Neuronal stem cell (in vitro differentiated cells): ENCODE results near the gene NEGR1.

Source experiments
- DNase-seq: peaks from one replicate; pipeline ENCODE4 v3.0.0-alpha.2; 2013; ENCODE audit warnings: low spot score
- H2AFZ ChIP-seq: one replicate; pipeline ENCODE4 v1.6.1; 2013; ENCODE audit warnings: mild to moderate bottlenecking, low read length, inconsistent platforms
- H2AK5ac ChIP-seq: 2 replicates; pipeline ENCODE4 v1.6.1; 2013; ENCODE audit warnings: low read depth, mild to moderate bottlenecking, inconsistent platforms, low read length, moderate library complexity, mixed read lengths
- H2BK120ac ChIP-seq: 2 replicates; pipeline ENCODE4 v1.6.1; 2013; ENCODE audit warnings: low read depth, mild to moderate bottlenecking, inconsistent platforms, low read length, moderate library complexity, mixed read lengths
- H2BK12ac ChIP-seq: one replicate; pipeline ENCODE4 v1.6.1; 2013; ENCODE audit warnings: low read length, inconsistent platforms
- H2BK15ac ChIP-seq: 2 replicates; pipeline ENCODE4 v1.6.1; 2013; ENCODE audit warnings: mild to moderate bottlenecking, low read length, inconsistent platforms, mixed read lengths
- H2BK5ac ChIP-seq: one replicate; pipeline ENCODE4 v1.6.1; 2013; ENCODE audit warnings: inconsistent platforms, mild to moderate bottlenecking, low read length, moderate library complexity
- H3K14ac ChIP-seq: one replicate; pipeline ENCODE4 v1.6.1; 2013; ENCODE audit warnings: low read length, inconsistent platforms
- H3K18ac ChIP-seq: 2 replicates; pipeline ENCODE4 v1.6.1; 2013; ENCODE audit warnings: low read length, inconsistent platforms
- H3K23ac ChIP-seq: 2 replicates; pipeline ENCODE4 v1.6.1; 2013; ENCODE audit warnings: low read depth, mild to moderate bottlenecking, mixed read lengths, low read length, inconsistent platforms; ENCODE audit not compliant: poor library complexity
- H3K27ac ChIP-seq: replicated peaks from 3 replicates; pipeline ENCODE4 v1.5.1; 2013; ENCODE audit warnings: low read length, inconsistent platforms
- H3K27me3 ChIP-seq, 3 experiments: 2 replicates each; pipeline ENCODE4 v1.6.1; 2013; ENCODE audit warnings: low read length in 3 of 3, mild to moderate bottlenecking in 2 of 3, inconsistent platforms in 1 of 3, low read depth in 1 of 3, mixed read lengths in 1 of 3, moderate library complexity in 1 of 3; ENCODE audit not compliant: control insufficient read depth in 3 of 3, insufficient read depth in 3 of 3
- H3K36me3 ChIP-seq, 2 donors: replicated peaks in 1 of 2; 2 replicates each; pipeline ENCODE4 v1.6.1; 2013; ENCODE audit warnings: low read length in 2 of 2; ENCODE audit not compliant: control insufficient read depth in 2 of 2, insufficient read depth in 2 of 2
- H3K4ac ChIP-seq: 2 replicates; pipeline ENCODE4 v1.6.1; 2013; ENCODE audit warnings: inconsistent platforms, mild to moderate bottlenecking, low read length, moderate library complexity
- H3K4me1 ChIP-seq, 2 donors: 1 replicate in 1 of 2; 2 replicates in 1 of 2; pipeline ENCODE4 v1.6.1; 2013; ENCODE audit warnings: low read length in 2 of 2, low read depth in 1 of 2; ENCODE audit not compliant: control insufficient read depth in 2 of 2, insufficient read depth in 1 of 2
- H3K4me2 ChIP-seq: one replicate; pipeline ENCODE4 v1.6.1; 2013; ENCODE audit warnings: mild to moderate bottlenecking, low read length, inconsistent platforms; ENCODE audit not compliant: insufficient read depth, poor library complexity, severe bottlenecking
- H3K4me3 ChIP-seq, 2 donors: 2 replicates each; pipeline ENCODE4 v1.5.1; 2013; ENCODE audit warnings: low read length in 2 of 2, mild to moderate bottlenecking in 2 of 2, inconsistent platforms in 1 of 2, moderate library complexity in 1 of 2
- H3K79me1 ChIP-seq: one replicate; pipeline ENCODE4 v1.6.1; 2013; ENCODE audit warnings: low read depth, mild to moderate bottlenecking, inconsistent platforms, low read length, moderate library complexity
- H3K9ac ChIP-seq: one replicate; pipeline ENCODE4 v1.6.1; 2013; ENCODE audit warnings: mild to moderate bottlenecking, low read depth, low read length, inconsistent platforms; ENCODE audit not compliant: poor library complexity
- H3K9me3 ChIP-seq, 2 donors: replicated peaks in 1 of 2; 2 replicates each; pipeline versions ENCODE3 to v1.6.1; 2013; ENCODE audit warnings: low read length in 2 of 2, mild to moderate bottlenecking in 2 of 2, inconsistent platforms in 1 of 2, low read depth in 1 of 2, mixed read lengths in 1 of 2, moderate library complexity in 1 of 2; ENCODE audit not compliant: control insufficient read depth in 2 of 2, insufficient read depth in 1 of 2
- H4K8ac ChIP-seq: one replicate; pipeline ENCODE4 v1.6.1; 2013; ENCODE audit warnings: low read depth, mild to moderate bottlenecking, inconsistent platforms, low read length, moderate library complexity
- H4K91ac ChIP-seq: one replicate; pipeline ENCODE4 v1.6.1; 2013; ENCODE audit warnings: low read length, low read depth, mild to moderate bottlenecking, inconsistent platforms; ENCODE audit not compliant: poor library complexity
- WGBS, 2 donors: extraction: QIAGEN DNeasy Blood & Tissue Kit; methylation state at CpG; one replicate each; pipeline ENCODE4 v1.1.7; 2013; ENCODE audit warnings: missing lambda C conversion rate in 2 of 2, mixed read lengths in 1 of 2; ENCODE audit not compliant: insufficient read length in 2 of 2, insufficient replicate concordance in 1 of 2; ENCODE audit errors: extremely low coverage in 2 of 2; 5-methylcytosine and 5-hydroxymethylcytosine counted together

The NEGR1 gene

DNA sequence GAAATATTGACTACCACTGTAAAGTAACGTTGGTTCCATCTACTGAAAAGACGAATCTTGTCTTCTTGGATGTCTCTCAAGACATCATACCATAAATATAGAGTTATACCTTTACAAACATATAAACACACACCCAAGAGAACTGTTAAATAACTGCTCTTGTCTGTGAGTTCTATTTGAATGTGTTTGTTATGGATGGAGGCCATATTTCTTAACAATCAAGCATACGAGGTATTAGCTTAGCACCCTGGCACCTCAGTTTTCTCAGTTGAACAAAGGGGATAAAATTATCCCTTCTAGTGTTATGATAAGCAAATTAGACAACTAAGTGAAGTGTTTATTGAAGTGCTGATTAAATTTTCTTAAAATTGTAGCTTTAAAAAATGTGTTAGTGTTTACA lies 864.9 kb downstream of the NEGR1 start:
- WGBS, 2 donors: no CpG with 5 or more reads among the region's 3 CpGs

DNA sequence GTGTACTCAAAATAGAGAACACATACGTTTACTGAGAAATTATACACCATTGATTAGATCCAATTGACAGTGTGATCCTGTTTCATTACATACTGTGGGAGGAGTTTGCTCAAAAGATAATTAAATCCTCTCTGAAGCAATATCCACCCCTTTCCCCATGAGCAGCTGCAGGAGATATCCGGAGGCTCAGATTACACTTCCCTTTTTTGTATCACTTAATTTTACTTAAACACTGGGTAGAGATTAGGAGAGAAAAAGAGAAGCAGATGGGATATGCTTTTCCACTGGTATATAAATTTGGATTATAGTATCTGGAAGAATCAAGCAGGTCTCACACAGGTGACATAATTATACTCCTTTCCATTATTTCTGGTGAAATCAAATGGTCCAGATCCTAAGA lies 868.2 kb downstream of the NEGR1 start:
- no peak overlapping the region for H3K4me3 ChIP-seq
- H2BK120ac ChIP-seq: no peak overlapping the region
- H2AK5ac ChIP-seq: no peak overlapping the region
- no CpG with 5 or more reads among the region's 2 CpGs for WGBS, 2 donors
- peaks cover 0 to 2% of the 10 kb centered on the region in 2 donors for H3K9me3 ChIP-seq
- H3K4me2 ChIP-seq: no peak overlapping the region
- H3K27me3 ChIP-seq: no peaks in the 10 kb centered on the region
- H2BK5ac ChIP-seq: no peak overlapping the region
- H2BK15ac ChIP-seq: no peak overlapping the region
- H3K36me3 ChIP-seq: no peaks in the 10 kb centered on the region
- no peak overlapping the region for H2AFZ ChIP-seq
- peaks cover 0 to 1% of the 10 kb centered on the region in 2 donors for H3K4me1 ChIP-seq
- H3K23ac ChIP-seq: no peak overlapping the region
- H4K8ac ChIP-seq: no peak overlapping the region
- H3K18ac ChIP-seq: no peak overlapping the region
- no peaks in the 10 kb centered on the region for H3K79me1 ChIP-seq
- no peak overlapping the region for H3K9ac ChIP-seq
- no peak overlapping the region for H4K91ac ChIP-seq
- no peak for DNase-seq
- H2BK12ac ChIP-seq: no peak overlapping the region
- H3K14ac ChIP-seq: no peak overlapping the region
- H3K27ac ChIP-seq: no peak overlapping the region
- H3K4ac ChIP-seq: no peak overlapping the region

More for the DNA sequence above, 864.9 kb downstream of the NEGR1 start:
- H2BK5ac ChIP-seq: no peak overlapping the region
- H3K18ac ChIP-seq: no peak overlapping the region
- H3K9me3 ChIP-seq: peaks cover 0 to 2% of the 10 kb centered on the region in 2 donors
- H2BK12ac ChIP-seq: no peak overlapping the region
- no peaks in the 10 kb centered on the region for H3K36me3 ChIP-seq
- no peak overlapping the region for H3K9ac ChIP-seq
- no peak overlapping the region for H2BK15ac ChIP-seq
- peaks cover 0 to 1% of the 10 kb centered on the region in 2 donors for H3K4me1 ChIP-seq
- DNase-seq: no peak
- no peak overlapping the region for H4K8ac ChIP-seq
- H3K79me1 ChIP-seq: no peaks in the 10 kb centered on the region
- no peak overlapping the region for H3K4ac ChIP-seq
- no peak overlapping the region for H3K4me2 ChIP-seq
- no peak overlapping the region for H3K23ac ChIP-seq
- H3K27ac ChIP-seq: no peak overlapping the region
- H2AFZ ChIP-seq: no peak overlapping the region
- no peak overlapping the region for H2BK120ac ChIP-seq
- H3K4me3 ChIP-seq: no peak overlapping the region
- no peak overlapping the region for H2AK5ac ChIP-seq
- H4K91ac ChIP-seq: no peak overlapping the region
- H3K14ac ChIP-seq: no peak overlapping the region
- H3K27me3 ChIP-seq: no peaks in the 10 kb centered on the region

DNA sequence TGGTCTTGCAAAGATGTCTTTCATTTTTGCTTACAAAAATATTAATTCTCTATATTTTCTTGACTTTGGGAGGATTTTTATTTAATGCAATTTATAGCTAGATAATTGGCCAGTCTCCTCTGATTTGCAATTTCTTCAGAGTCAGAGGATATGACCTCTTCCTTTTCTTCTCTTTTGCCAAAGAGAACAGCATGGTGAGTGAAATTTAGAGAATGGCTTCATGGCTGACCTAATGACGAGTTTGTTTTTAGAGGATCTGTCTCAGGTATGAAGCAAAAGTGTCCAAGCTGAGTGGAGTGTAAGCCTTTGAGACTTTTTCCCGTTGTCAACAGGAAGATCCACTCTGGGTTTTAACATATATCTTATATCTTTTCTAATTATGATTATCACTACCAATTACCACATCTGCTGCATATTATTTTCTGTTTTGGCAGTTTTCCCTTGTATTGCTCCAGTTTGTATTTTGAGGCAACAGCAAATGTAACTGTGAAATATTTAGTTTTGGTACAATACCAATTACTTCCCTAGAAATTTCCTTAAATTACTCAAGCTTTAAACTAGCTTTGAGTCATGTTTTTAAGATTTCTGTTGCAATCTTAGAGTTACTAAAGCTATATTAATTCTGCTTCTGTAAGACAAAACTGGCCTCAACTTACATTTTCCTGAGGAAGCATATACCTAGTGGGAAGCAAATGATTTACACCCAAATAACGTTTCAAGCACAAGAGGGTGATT lies 868.7 kb downstream of the NEGR1 start:
- Histone ChIP-seq H3K4me1 (peaks cover 0 to 1% of the 10 kb centered on the region in 2 donors), H3K4me2 (no peak overlapping the region), H3K27me3 (no peaks in the 10 kb centered on the region), H3K27ac (no peak overlapping the region), H2BK15ac (no peak overlapping the region), H4K8ac (no peak overlapping the region), H2BK120ac (no peak overlapping the region), H3K14ac (no peak overlapping the region), H3K9me3 (peaks cover 0 to 2% of the 10 kb centered on the region in 2 donors), H3K18ac (no peak overlapping the region), H3K9ac (no peak overlapping the region), H3K23ac (no peak overlapping the region), H2AK5ac (no peak overlapping the region), H2AFZ (no peak overlapping the region), H4K91ac (no peak overlapping the region), H3K79me1 (no peaks in the 10 kb centered on the region), H3K36me3 (no peaks in the 10 kb centered on the region), H3K4ac (no peak overlapping the region), H2BK5ac (no peak overlapping the region), H2BK12ac (no peak overlapping the region), H3K4me3 (no peak overlapping the region)
- WGBS, 2 donors: no CpG with 5 or more reads among the region's 3 CpGs
- no peak for DNase-seq

DNA sequence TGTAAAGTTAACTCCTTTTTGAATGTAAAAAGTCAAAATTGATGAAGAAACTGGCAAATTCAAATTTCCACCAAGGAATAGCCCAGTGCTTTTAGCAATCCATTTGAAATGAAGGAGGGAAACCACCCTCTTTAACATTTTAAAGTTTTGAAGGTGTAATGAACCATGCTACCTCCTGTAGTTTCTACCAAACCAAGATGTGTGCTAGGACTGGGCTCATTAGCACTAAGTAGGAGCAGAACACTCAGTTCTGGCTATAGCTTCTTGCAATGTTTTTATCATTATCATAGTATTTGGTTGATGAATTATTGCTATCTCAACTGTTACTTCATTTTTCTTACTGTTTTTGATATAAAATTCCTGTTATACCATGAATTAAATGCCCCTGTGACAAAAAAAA lies 882.3 kb downstream of the NEGR1 start:
- Histone ChIP-seq H3K23ac (no peak overlapping the region), H3K79me1 (no peaks in the 10 kb centered on the region), H2BK15ac (no peak overlapping the region), H2AFZ (no peak overlapping the region), H3K9me3 (no peaks in the 10 kb centered on the region), H3K14ac (no peak overlapping the region), H3K27me3 (no peaks in the 10 kb centered on the region), H2BK12ac (no peak overlapping the region), H4K91ac (no peak overlapping the region), H2BK120ac (no peak overlapping the region), H2AK5ac (no peak overlapping the region), H3K4ac (no peak overlapping the region), H3K4me3 (no peak overlapping the region), H3K18ac (no peak overlapping the region), H3K4me2 (no peak overlapping the region), H3K9ac (no peak overlapping the region), H2BK5ac (no peak overlapping the region), H3K4me1 (no peaks in the 10 kb centered on the region), H4K8ac (no peak overlapping the region), H3K27ac (no peak overlapping the region), H3K36me3 (no peaks in the 10 kb centered on the region)
- no peak for DNase-seq
